ENCODE results near the gene PEX11B.
A peak's percentile ranks its signal among the peaks of the same experiment; 100 is the strongest.

PEX11B gene

DNA sequence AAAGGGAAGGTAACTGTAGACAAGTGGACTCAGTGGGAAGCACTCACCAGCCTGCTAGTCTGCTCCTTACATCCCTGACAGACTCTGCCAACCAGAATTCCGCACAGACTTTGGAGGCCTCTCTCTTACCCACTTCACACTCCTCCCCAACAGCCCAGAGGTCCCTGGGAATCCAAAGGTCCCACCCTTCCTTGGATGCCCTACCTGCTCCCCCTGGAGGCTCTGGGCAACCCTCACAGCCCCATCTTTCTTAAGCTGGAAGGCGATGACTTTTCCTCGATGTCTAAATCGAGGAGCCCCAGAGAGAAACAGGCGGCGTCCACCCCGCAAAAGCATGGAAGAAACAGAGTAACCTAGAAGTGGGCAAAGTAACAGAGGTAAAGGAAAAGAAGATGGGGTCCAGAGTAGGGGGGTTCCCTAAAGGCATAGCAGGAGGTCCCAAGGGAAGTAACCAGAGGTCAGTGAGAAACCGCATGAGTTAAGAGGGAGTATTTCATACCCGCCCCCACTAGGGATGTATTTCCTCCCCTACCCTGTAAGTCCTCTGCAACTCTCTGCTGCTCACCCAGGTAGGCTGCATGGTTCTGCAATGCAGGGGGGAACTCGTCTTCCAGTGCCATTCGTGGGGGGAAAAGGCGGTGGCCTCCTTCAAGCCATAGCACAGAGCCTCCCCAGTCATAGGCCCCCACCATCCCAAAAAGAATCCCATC is 17.1 kb downstream of the PEX11B start:
- ChIA-PET CTCF (interaction anchor here (1.3 to 4.5 kb wide), 2 partner anchors 9 kb away, joined by 6 to 18 read pairs; partner anchors contain the start of gene ITGA10), POLR2A (interaction anchor here (1.0 kb wide), 1 partner anchor 10 kb away, joined by 3 read pairs; no protein-coding TSS in a partner anchor)
- TF ChIP-seq ZNF558 (tag by site-specific recombination; IDR thresholded peaks at IDR 0.05) (no peak), CTCF (tag by site-specific recombination; IDR thresholded peaks at IDR 0.05) (0 out of 2 replicates have a peak, but pooled peaks have one; percentile 7)
- H3K9me3 ChIP-seq (ENCODE audit: control insufficient read depth, insufficient read depth, low read depth, low read length), result no peaks in the 10 kb centered on the region
- H3K27ac ChIP-seq (ENCODE audit: extremely low read depth, low read depth, low read length), result no peak overlapping the region
- H3K4me1 ChIP-seq (ENCODE audit: control insufficient read depth, insufficient read depth, low read length), result no peaks in the 10 kb centered on the region
- no peaks in the 10 kb centered on the region for H3K36me3 ChIP-seq (ENCODE audit: control insufficient read depth in 2 of 2, insufficient read depth in 1 of 2, low read length in 2 of 2)
- no peak overlapping the region for H3K4me3 ChIP-seq (ENCODE audit: low read depth, low read length)

DNA sequence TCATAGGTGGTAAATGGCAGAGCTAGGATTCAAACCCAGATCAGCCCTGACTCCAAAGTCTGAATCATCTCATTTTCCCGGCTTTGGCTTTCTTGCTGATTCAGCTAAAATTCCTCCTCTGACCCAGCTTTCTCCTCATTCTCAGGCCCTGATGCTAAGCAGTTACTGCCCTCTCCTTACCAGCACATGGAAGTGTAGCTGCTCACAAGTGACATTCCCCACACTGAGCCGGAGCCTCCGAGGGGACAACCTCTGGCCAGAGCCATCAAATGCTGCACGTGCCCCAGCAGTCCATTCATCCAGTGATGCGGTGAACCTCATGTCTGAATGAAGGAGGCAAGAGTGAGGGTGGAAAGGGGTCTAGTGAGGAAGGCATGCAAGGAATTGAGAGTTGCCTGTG is 19.8 kb downstream of the PEX11B start:
- Histone ChIP-seq H3K27ac (ENCODE audit: extremely low read depth, low read depth, low read length) (no peak overlapping the region), H3K4me3 (ENCODE audit: low read depth, low read length) (no peak overlapping the region), H3K4me1 (ENCODE audit: control insufficient read depth, insufficient read depth, low read length) (no peaks in the 10 kb centered on the region), H3K9me3 (ENCODE audit: control insufficient read depth, insufficient read depth, low read depth, low read length) (no peaks in the 10 kb centered on the region), H3K36me3 (ENCODE audit: control insufficient read depth in 2 of 2, insufficient read depth in 1 of 2, low read length in 2 of 2) (no peaks in the 10 kb centered on the region)
- TF ChIP-seq ZNF529 (tag by site-specific recombination; IDR thresholded peaks at IDR 0.05; ENCODE audit: insufficient replicate concordance) (no peak), ZBTB20 (tag by site-specific recombination; IDR thresholded peaks at IDR 0.05) (no peak), ZNF645 (tag by site-specific recombination; IDR thresholded peaks at IDR 0.05) (no peak), ZNF768 (tag by site-specific recombination; IDR thresholded peaks at IDR 0.05) (no peak), ZNF211 (tag by site-specific recombination; IDR thresholded peaks at IDR 0.05; ENCODE audit: low read depth) (no peak), ZNF677 (tag by site-specific recombination; IDR thresholded peaks at IDR 0.05) (no peak), ZFHX2 (tag by site-specific recombination; conservative IDR thresholded peaks at IDR 0.05) (no peak), GLI4 (tag by site-specific recombination; IDR thresholded peaks at IDR 0.05) (no peak), ZNF777 (tag by site-specific recombination; IDR thresholded peaks at IDR 0.05; ENCODE audit: borderline replicate concordance) (no peak), ZNF16 (tag by site-specific recombination; IDR thresholded peaks at IDR 0.05; ENCODE audit: low read depth) (no peak), ZNF350 (tag by site-specific recombination; IDR thresholded peaks at IDR 0.05) (no peak), ZNF155 (tag by site-specific recombination; IDR thresholded peaks at IDR 0.05) (no peak), ZNF239 (tag by site-specific recombination; IDR thresholded peaks at IDR 0.05) (no peak), SALL2 (tag by site-specific recombination; IDR thresholded peaks at IDR 0.05; ENCODE audit: borderline replicate concordance) (no peak), SETDB1 (IDR thresholded peaks at IDR 0.05; ENCODE audit: insufficient read length, low read length) (no peak)
- TF ChIP-seq, protein P1, sequence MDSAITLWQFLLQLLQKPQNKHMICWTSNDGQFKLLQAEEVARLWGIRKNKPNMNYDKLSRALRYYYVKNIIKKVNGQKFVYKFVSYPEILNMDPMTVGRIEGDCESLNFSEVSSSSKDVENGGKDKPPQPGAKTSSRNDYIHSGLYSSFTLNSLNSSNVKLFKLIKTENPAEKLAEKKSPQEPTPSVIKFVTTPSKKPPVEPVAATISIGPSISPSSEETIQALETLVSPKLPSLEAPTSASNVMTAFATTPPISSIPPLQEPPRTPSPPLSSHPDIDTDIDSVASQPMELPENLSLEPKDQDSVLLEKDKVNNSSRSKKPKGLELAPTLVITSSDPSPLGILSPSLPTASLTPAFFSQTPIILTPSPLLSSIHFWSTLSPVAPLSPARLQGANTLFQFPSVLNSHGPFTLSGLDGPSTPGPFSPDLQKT (IDR thresholded peaks at IDR 0.05; ENCODE audit: borderline replicate concordance, low read depth, low read length), result no peak
- ChIA-PET CTCF (interaction anchor here (2.3 to 4.5 kb wide), 2 partner anchors 7 to 11 kb away, joined by 15 to 18 read pairs; partner anchors contain the start of gene ITGA10), POLR2A (no interaction called here)

Measured in HEK293 (cell line).